ENCODE results near the gene ADRB2.

ADRB2 gene

GRCh38 chr5:148805326-148806290 lies 20.8 kb upstream of the ADRB2 start:
- DNase-seq (ENCODE audit: low read depth in 1 of 2, low spot score in 1 of 2) = peak; percentile 85 to 96
- no peak overlapping the region for H3K4me3 ChIP-seq (replicated peaks; ENCODE audit: insufficient read depth, low read length)
- peak overlapping the region; percentile 91 for H3K27ac ChIP-seq (replicated peaks)
- TF ChIP-seq CTCF (IDR thresholded peaks at IDR 0.05; ENCODE audit: insufficient read depth, low read length) = no peak
- TF ChIP-seq SPI1 (IDR thresholded peaks at IDR 0.05; ENCODE audit: borderline replicate concordance, low read depth) = peak; percentile 57; the same call in 1 of the 2 replicates
- peak; percentile 31 for TF ChIP-seq REST (IDR thresholded peaks at IDR 0.05; ENCODE audit: insufficient replicate concordance, low read depth)
- TF ChIP-seq POLR2AphosphoS5 (IDR thresholded peaks at IDR 0.05; ENCODE audit: low read depth) = peak; percentile 47; the same call in 1 of the 2 replicates
- H3K27me3 ChIP-seq (ENCODE audit: insufficient read depth, poor library complexity, severe bottlenecking) = no peaks in the 10 kb centered on the region

GRCh38 chr5:148806520-148806931 lies 19.9 kb upstream of the ADRB2 start:
- DNase-seq (ENCODE audit: low read depth in 1 of 2, low spot score in 1 of 2) = no peak
- peak overlapping the region; percentile 91 for H3K27ac ChIP-seq (replicated peaks)
- no peak for TF ChIP-seq REST (IDR thresholded peaks at IDR 0.05; ENCODE audit: insufficient replicate concordance, low read depth)
- no peak for TF ChIP-seq CTCF (IDR thresholded peaks at IDR 0.05; ENCODE audit: insufficient read depth, low read length)
- no peak for TF ChIP-seq SPI1 (IDR thresholded peaks at IDR 0.05; ENCODE audit: borderline replicate concordance, low read depth)
- TF ChIP-seq GABPA (IDR thresholded peaks at IDR 0.05; ENCODE audit: low read depth) = no peak
- TF ChIP-seq POLR2AphosphoS5 (IDR thresholded peaks at IDR 0.05; ENCODE audit: low read depth) = no peak
- H3K27me3 ChIP-seq (ENCODE audit: insufficient read depth, poor library complexity, severe bottlenecking) = no peaks in the 10 kb centered on the region
- no peak overlapping the region for H3K4me3 ChIP-seq (replicated peaks; ENCODE audit: insufficient read depth, low read length)

GRCh38 chr5:148807851-148808250 lies 18.6 kb upstream of the ADRB2 start:
- peak in 1 of 2 experiments; percentile 81 for DNase-seq (ENCODE audit: low read depth in 1 of 2, low spot score in 1 of 2)
- Histone ChIP-seq H3K4me3 (replicated peaks; ENCODE audit: insufficient read depth, low read length) (no peak overlapping the region), H3K27me3 (ENCODE audit: insufficient read depth, poor library complexity, severe bottlenecking) (no peaks in the 10 kb centered on the region), H3K27ac (replicated peaks) (peak overlapping the region; percentile 91)
- TF ChIP-seq GABPA (IDR thresholded peaks at IDR 0.05; ENCODE audit: low read depth) (no peak), CTCF (IDR thresholded peaks at IDR 0.05; ENCODE audit: insufficient read depth, low read length) (no peak)
